Putamen (tissue), 1 donor: ENCODE data around the gene OPHN1.
"Not testable (repeated sequence)": the region's sequence is repeated elsewhere in the genome, so short reads cannot be mapped to it uniquely, and the experiment has no call there.

Source experiments
- DNase-seq: peaks from one replicate; pipeline ENCODE4 v3.0.0-alpha.2; 2016; ENCODE audit warnings: low spot score

Gene OPHN1

GRCh38 chrX:68358679-68359078 lies 74.6 kb downstream of the OPHN1 start:
- no peak for DNase-seq

DNA sequence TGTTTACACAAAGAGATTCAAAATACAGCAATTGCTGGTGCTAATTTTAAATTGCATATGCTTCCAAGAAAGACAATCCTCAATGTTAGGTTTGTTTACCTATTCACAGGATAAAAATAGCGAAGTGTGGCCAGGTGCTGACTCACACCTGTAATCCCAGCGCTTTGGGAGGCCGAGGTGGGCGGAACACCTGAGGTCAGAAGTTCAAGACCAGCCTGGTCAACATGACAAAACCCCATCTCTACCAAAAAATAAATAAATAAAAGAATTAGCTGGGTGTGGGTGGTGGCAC lies 77.7 kb downstream of the OPHN1 start:
- no peak for DNase-seq

DNA sequence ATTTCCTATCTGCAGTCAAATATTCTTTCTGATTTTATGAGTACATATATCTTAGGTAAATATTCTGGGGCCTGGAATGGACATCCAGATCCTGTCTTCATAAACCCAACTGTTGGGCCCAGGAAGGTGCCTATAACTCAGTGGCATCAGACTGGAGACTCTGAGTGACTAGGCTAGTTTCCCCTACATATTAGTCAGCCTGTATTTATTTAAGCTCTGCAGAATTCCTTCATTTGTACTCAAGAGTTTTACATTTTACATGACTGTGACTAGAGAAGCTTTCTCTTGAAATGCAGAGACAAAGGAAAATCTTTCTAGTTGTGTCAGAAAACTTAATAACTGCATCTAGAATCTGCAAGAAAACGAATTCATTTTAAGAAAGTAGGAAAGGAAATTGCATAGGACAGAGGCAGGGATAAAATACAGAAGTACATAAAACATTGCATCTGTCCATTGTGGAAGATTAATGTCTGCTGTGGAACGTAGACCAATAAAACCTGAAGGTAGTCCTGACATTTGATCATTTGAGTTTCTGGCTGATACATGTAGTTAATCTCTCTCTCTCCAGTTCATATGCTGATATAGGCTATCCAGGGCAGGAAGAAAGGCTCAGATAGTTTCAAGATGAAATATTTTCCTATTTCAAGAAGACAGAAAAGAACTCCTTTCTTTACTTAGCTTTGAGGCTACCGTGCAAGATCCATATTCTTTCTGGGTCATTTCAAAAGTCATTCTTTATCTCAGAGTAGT lies 78.2 kb downstream of the OPHN1 start:
- DNase-seq, result no peak

DNA sequence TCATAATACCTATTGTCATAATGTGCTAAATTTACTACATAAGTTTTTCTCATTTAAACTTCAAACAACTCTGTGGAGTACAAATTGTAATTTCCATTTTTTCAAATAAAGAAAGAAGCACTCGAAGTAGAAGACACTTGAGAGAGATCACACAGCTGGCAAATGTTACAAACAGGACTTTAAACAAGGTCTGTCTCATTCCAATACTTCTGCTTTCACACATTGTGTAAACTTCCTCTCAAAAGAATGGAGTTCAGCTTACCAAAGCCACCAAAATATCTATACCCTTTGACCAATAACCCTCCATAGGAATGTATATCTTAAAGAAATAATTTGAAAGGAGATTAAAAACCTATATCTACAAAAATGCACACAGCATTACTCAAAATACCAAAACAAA lies 88.3 kb downstream of the OPHN1 start:
- DNase-seq, result no peak

- no peak for DNase-seq
These were observed 89.7 kb downstream of the OPHN1 start for GRCh38 chrX:68343551-68343950.

- DNase-seq, result peak; percentile 13
These were observed 101.0 kb downstream of the OPHN1 start for GRCh38 chrX:68332201-68332731.

DNA sequence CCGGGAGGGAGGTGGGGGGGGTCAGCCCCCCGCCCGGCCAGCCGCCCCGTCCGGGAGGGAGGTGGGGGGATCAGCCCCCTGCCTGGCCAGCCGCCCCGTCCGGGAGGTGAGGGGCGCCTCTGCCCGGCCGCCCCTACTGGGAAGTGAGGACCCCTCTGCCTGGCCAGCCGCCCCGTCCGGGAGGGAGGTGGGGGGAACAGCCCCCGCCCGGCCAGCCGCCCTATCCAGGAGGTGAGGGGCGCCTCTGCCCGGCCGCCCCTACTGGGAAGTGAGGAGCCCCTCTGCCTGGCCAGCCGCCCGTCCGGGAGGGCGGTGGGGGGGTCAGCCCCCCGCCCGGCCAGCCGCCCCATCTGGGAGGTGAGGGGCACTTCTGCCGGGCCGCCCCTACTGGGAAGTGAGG lies 106.5 kb downstream of the OPHN1 start:
- not testable (repeated sequence) for DNase-seq

DNA sequence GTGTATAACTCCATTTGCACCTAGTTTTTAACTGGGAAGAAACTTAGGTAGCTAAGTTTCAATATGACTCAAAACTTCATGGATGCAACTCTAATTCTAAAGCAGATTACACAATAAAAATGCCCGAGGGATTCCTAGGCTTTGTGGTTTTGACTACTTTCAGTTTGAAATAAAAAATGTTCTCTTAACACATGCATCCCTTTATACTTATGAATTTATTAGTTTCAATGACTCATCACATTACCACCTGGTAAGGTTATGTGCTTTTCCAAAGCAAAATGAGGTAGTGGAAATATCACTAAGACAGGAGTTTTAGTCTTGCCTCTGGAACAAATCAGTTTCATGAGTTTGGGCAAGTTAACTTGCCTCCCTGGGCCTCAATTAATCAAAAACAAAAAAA lies 125.5 kb downstream of the OPHN1 start:
- peak; percentile 2 for DNase-seq

DNA sequence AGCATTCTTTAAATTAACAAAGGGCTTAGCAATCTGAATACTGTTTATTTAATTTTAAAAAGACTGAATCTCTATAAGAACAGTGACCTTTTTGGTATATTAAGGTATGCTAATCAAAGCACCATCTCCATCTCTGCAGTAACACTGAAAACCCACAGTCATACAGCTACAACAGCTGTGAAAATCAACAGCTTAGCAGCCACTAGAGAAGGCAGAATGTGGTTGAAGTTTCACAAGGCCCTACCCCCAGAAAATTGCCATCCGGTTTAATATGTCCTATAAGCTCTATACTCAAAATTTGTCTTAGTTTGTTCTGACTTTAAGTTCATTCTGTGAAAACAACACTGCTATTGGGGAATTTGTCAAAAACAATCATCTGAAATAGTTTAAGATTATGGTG lies 128.7 kb downstream of the OPHN1 start:
- no peak for DNase-seq

DNA sequence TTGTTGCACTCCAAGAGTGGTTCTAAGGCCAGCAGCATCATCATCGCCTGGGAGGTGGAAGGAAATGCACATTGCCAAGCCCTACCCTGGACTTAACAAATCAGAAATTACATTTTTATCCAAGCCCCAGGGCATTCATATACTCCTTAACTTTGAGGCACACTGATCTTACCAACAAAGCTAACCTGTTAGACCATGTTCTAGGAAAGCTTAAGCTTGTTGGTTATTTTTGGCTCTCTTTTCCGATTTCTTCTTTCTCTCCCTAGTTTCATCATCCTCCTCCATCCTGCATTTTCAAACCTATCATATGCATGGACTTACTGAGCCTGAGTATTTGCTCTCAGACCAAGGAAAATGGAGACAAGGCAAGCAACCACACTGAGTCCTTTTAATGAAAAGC lies 133.4 kb downstream of the OPHN1 start:
- no peak for DNase-seq

- DNase-seq, result no peak
These were observed 140.8 kb downstream of the OPHN1 start for GRCh38 chrX:68292471-68292870.

DNA sequence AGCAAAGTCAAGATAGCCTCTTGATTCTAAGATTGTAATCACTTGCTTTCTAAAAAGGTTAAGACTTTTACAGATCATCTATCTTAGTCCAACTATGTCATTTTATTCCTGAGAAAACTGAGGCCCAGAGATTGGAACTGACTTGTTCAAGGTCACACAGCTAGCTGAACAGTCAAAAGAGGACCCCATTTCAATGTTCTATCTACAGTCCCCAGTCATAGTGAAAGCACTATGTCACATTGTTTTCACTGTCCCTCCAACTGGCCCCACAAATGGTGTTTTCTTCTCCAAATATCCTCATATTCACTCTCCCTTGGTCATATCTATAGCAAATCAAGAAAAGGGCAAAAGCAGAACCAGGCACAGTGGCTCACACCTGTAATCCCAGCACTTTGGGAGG lies 145.2 kb downstream of the OPHN1 start:
- DNase-seq, result no peak

DNA sequence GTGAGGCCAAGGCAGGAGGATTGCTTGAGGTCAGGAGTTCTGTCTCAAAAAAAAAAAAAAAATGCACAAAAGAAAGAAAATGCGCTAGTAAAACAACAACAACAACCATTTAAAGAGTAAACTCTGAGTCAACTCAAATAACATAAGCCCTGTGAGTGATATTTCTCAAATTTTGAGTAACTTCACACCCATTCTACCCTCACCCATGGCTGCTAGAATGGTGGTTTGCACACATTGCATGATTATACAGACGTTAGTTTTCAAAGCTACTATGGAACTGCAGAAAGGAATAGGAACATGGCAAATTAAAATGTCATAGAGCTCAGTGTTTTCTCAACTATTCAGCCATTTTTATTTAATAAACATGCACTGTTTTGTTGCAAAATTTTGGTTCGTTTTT lies 145.9 kb downstream of the OPHN1 start:
- no peak for DNase-seq

- no peak for DNase-seq
These were observed 146.3 kb downstream of the OPHN1 start for GRCh38 chrX:68286980-68287379.

DNA sequence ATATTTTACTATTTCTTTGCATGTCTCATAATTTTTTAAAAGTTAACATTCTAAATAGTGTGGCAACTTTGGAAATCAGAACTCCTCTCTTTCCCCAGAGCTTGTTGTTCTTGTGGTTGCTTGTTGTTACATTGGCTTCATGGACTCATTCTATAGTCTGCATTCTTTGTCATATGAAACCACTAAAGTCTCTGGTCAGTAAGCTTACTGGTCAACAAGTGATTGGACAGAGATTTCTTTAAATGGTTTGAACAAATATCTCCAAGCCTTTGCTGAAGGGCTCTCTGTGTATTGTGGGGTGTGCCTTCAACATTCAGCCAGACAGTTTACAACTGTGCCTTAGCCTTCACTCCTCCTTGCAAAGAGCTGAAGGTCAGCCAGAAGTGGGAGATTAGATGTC lies 147.2 kb downstream of the OPHN1 start:
- no peak for DNase-seq

- DNase-seq, result no peak
These were observed 148.9 kb downstream of the OPHN1 start for GRCh38 chrX:68284281-68284904.

DNA sequence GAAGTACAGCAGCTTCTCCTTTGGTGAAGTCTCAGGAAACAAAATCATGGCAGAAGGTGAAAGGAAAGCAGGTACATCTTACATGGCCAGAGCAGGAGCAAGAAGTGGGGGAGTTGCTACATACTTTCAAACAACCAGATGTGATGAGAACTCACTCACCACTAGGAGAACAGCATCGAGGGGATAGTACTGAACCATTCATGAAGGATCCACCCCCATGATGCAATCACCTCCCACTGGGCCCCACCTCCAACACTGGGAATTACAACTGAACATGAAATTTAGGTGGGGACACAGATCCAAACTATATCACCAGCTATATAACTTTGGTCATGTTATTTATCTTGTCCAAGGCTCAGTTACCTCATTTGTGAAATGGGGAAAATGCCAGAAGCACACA lies 159.4 kb downstream of the OPHN1 start:
- DNase-seq, result no peak

GRCh38 chrX:68264793-68265192 lies 168.5 kb downstream of the OPHN1 start:
- not testable (repeated sequence) for DNase-seq

GRCh38 chrX:68261060-68261672 lies 172.1 kb downstream of the OPHN1 start:
- peak; percentile 40 for DNase-seq

DNA sequence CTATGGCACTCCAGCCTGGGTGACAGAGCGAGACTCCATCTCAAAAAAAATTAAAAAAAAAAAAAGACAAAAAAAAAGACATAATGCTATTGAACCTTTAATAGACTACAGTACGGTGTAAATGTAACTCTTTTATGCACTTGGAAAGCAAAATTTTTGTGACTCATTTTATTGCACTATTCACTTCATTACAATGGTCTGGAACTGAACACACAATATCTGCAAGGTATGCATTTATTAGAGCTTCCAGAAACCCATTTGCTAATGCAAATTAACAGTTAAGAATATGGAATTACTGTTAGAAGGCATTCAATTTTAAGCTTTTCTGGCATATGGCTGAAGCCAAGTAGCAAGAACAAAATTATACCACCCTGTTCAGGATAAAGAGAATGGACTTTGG lies 176.3 kb downstream of the OPHN1 start:
- DNase-seq, result no peak

GRCh38 chrX:68254738-68255645 lies 178.3 kb downstream of the OPHN1 start:
- no peak for DNase-seq

GRCh38 chrX:68252664-68253063 lies 180.6 kb downstream of the OPHN1 start:
- no peak for DNase-seq
